OCI-LY7 (cell line): ENCODE measurements around the gene MTCL1. TPM values are rescaled to one million over a fixed set of nuclear protein-coding genes. Genes with fewer than 3 reads are reported as not detected.

ENCODE experiments used
- BruUV-seq: library from RNA; stranded (reverse); fragments of 400-500 nt; replicated peaks from 2 replicates; lab custom pipeline; 2021; lab: Mats Ljungman, UMichigan
- CTCF ChIA-PET: fragments of 300-600 bp; sonication (Branson Sonifier 250); formaldehyde crosslinking; loops from one replicate; lab custom pipeline; 2022; ENCODE audit warnings: antibody characterized with exemption; ENCODE audit not compliant: unreplicated experiment; lab: Charles Lee
- POLR2A ChIA-PET: fragments of 300-600 bp; sonication (Branson Sonifier 250); formaldehyde crosslinking; loops from one replicate; lab custom pipeline; 2022; ENCODE audit warnings: antibody characterized with exemption; lab: Charles Lee
- DNase-seq: peaks from one replicate; pipeline ENCODE4 v3.0.0-alpha.2; 2015; ENCODE audit warnings: low spot score
- H2AFZ ChIP-seq: fragments of 200-600 bp; sonication (generic), shearing (Covaris generic); 2 replicates; pipeline ENCODE4 v1.6.1; 2014; ENCODE audit warnings: mild to moderate bottlenecking, antibody characterized with exemption, low read length, moderate library complexity
- H3K27ac ChIP-seq: fragments of 200-600 bp; sonication (generic); 2 replicates; pipeline ENCODE4 v1.5.1; 2014; ENCODE audit warnings: mixed run types, low read depth, mild to moderate bottlenecking, moderate library complexity, low read length, inconsistent platforms; ENCODE audit not compliant: poor library complexity, severe bottlenecking
- H3K36me3 ChIP-seq: fragments of 200-600 bp; sonication (generic); 2 replicates; pipeline ENCODE4 v1.6.1; 2014; ENCODE audit warnings: mild to moderate bottlenecking, antibody characterized with exemption, low read length, moderate library complexity, mixed read lengths; ENCODE audit not compliant: insufficient read depth
- H3K4me1 ChIP-seq: fragments of 200-600 bp; sonication (generic); 2 replicates; pipeline ENCODE4 v1.5.1; 2014; ENCODE audit warnings: mild to moderate bottlenecking, low read length; ENCODE audit not compliant: insufficient read depth, poor library complexity, severe bottlenecking
- H3K4me2 ChIP-seq: fragments of 200-600 bp; sonication (generic); 2 replicates; pipeline ENCODE4 v1.6.1; 2014; ENCODE audit warnings: mild to moderate bottlenecking, low read length
- H3K4me3 ChIP-seq: fragments of 200-600 bp; sonication (generic); 2 replicates; pipeline ENCODE4 v1.5.1; 2014; ENCODE audit warnings: mild to moderate bottlenecking, low read depth, low read length; ENCODE audit not compliant: poor library complexity, severe bottlenecking
- H3K79me2 ChIP-seq: fragments of 200-600 bp; sonication (generic); 2 replicates; pipeline ENCODE4 v1.6.1; 2016; ENCODE audit warnings: low read depth, mild to moderate bottlenecking, low read length, moderate library complexity, mixed read lengths; ENCODE audit not compliant: insufficient read depth
- H3K9me2 ChIP-seq: fragments of 200-600 bp; sonication (generic); 2 replicates; pipeline ENCODE4 v1.6.1; 2016; ENCODE audit warnings: mild to moderate bottlenecking, low read length, mixed read lengths; ENCODE audit not compliant: insufficient read depth
- H3K9me3 ChIP-seq: fragments of 200-600 bp; sonication (generic); 2 replicates; pipeline ENCODE4 v1.6.1; 2014; ENCODE audit warnings: mild to moderate bottlenecking, mixed run types, low read length, mixed read lengths
- H4K20me1 ChIP-seq: fragments of 200-600 bp; sonication (generic); 2 replicates; pipeline ENCODE4 v1.6.1; 2014; ENCODE audit warnings: mild to moderate bottlenecking, antibody characterized with exemption, low read length, moderate library complexity, mixed read lengths; ENCODE audit not compliant: insufficient read depth
- CTCF ChIP-seq: fragments of 200-600 bp; sonication (generic); conservative IDR thresholded peaks from 2 replicates; pipeline ENCODE4 v1.5.1; 2014; ENCODE audit warnings: mild to moderate bottlenecking, antibody characterized with exemption, low read length, moderate library complexity, mixed read lengths
- EZH2phosphoT487 ChIP-seq: fragments of 200-600 bp; sonication (generic); IDR thresholded peaks from 2 replicates; pipeline ENCODE4 v1.6.1; 2018; ENCODE audit warnings: low read depth, borderline replicate concordance, mild to moderate bottlenecking, mixed run types, antibody characterized with exemption, low read length, moderate library complexity, mixed read lengths
- intact Hi-C: fragments of 100-400 bp; cut with micrococcal nuclease; formaldehyde crosslinking; loops from one replicate; pipeline ENCODE4 v1.10.0; 2022; ENCODE audit not compliant: unreplicated experiment
- total RNA-seq, 2 experiments: library from RNA; depleted of rRNA in 1 of 2; stranded (reverse); fragments of >200 nt in 1 of 2; shearing (Covaris generic) in 1 of 2; gene quantifications; 2 replicates each; pipeline ENCODE4 v1.2.3, GENCODE V29; 2014 to 2022

The MTCL1 gene
- total RNA-seq, 2 experiments from 2014 or later = 96.8 to 159 TPM

GRCh38 chr18:8658858-8659485, 46.4 kb upstream of the MTCL1 start:
- no peak overlapping the region for H2AFZ ChIP-seq
- intact Hi-C loops = loop anchor here (5.0 kb wide), 1 partner anchor 398 kb away; no protein-coding TSS in a partner anchor

GRCh38 chr18:8659609-8660242, 45.6 kb upstream of the MTCL1 start:
- TF ChIP-seq CTCF = no peak
- no peak for TF ChIP-seq EZH2phosphoT487
- POLR2A ChIA-PET = interaction anchor here (0.7 to 1.6 kb wide), 5 partner anchors 10 to 332 kb away, joined by 3 to 6 read pairs (median 3); no protein-coding TSS in a partner anchor
- DNase-seq = no peak
- CTCF ChIA-PET = no interaction called here
- peaks cover 22% of the 10 kb centered on the region for H3K4me1 ChIP-seq
- no peak overlapping the region for H3K4me2 ChIP-seq
- intact Hi-C loops = loop anchor here (5.0 kb wide), 2 partner anchors 253 to 398 kb away; no protein-coding TSS in a partner anchor
- H3K79me2 ChIP-seq = no peaks in the 10 kb centered on the region
- no peaks in the 10 kb centered on the region for H3K9me3 ChIP-seq
- H4K20me1 ChIP-seq = no peaks in the 10 kb centered on the region
- H3K27ac ChIP-seq = no peak overlapping the region
- no peak overlapping the region for H3K4me3 ChIP-seq
- no peaks in the 10 kb centered on the region for H3K9me2 ChIP-seq
- H3K36me3 ChIP-seq = no peaks in the 10 kb centered on the region
- no peak overlapping the region for H2AFZ ChIP-seq
- no TSS peak for BruUV-seq

More at GRCh38 chr18:8658858-8659485, 46.4 kb upstream of the MTCL1 start:
- Histone ChIP-seq H3K79me2 (no peaks in the 10 kb centered on the region), H3K9me3 (no peaks in the 10 kb centered on the region), H3K36me3 (no peaks in the 10 kb centered on the region), H3K4me1 (peaks cover 23% of the 10 kb centered on the region), H3K9me2 (no peaks in the 10 kb centered on the region), H3K27ac (no peak overlapping the region), H3K4me2 (no peak overlapping the region), H4K20me1 (no peaks in the 10 kb centered on the region), H3K4me3 (no peak overlapping the region)
- ChIA-PET POLR2A (interaction anchor here (0.6 to 1.6 kb wide), 3 partner anchors 34 to 329 kb away, joined by 3 to 6 read pairs (median 5); no protein-coding TSS in a partner anchor), CTCF (no interaction called here)
- DNase-seq = no peak
- TF ChIP-seq CTCF = no peak
- no peak for TF ChIP-seq EZH2phosphoT487
- no TSS peak for BruUV-seq
